NK-92 (cell line): ENCODE measurements around the gene SLC25A47.
"Not testable (repeated sequence)": the region's sequence is repeated elsewhere in the genome, so short reads cannot be mapped to it uniquely, and the experiment has no call there.

Experiments used
- DNase-seq: peaks from one replicate; lab custom pipeline; 2025; ENCODE audit not compliant: unreplicated experiment; lab: John Stamatoyannopoulos, UW

The SLC25A47 gene

DNA sequence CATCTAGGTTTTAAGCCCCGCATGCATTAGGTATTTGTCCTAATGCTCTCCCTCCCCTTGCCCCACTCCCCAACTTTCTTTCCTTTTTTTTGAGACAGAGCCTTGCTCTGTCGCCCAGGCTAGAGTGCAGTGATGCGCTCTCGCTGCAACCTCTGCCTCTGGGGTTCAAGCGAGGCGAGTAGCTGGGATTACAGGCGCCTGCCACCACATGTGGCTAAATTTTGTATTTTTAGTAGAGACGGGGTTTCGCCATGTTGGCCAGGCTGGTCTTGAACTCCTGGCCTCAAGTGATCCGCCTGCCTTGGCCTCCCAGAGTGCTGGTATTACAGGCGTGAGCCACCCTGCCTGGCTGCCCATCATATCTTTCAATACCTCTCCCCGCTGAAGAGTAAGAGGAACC lies 19.7 kb downstream of the SLC25A47 start:
- not testable (repeated sequence) for DNase-seq

DNA sequence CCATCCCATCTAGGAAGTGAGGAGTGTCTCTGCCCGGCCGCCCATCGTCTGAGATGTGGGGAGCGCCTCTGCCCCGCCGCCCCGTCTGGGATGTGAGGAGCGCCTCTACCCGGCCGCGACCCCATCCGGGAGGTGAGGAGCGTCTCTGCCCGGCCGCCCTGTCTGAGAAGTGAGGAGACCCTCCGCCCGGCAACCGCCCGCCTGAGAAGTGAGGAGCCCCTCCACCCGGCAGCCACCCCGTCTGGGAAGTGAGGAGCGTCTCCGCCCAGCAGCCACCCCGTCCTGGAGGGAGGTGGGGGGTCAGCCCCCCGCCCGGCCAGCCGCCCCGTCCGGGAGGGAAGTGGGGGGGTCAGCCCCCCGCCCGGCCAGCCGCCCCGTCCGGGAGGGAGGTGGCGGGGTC lies 21.5 kb downstream of the SLC25A47 start:
- not testable (repeated sequence) for DNase-seq

DNA sequence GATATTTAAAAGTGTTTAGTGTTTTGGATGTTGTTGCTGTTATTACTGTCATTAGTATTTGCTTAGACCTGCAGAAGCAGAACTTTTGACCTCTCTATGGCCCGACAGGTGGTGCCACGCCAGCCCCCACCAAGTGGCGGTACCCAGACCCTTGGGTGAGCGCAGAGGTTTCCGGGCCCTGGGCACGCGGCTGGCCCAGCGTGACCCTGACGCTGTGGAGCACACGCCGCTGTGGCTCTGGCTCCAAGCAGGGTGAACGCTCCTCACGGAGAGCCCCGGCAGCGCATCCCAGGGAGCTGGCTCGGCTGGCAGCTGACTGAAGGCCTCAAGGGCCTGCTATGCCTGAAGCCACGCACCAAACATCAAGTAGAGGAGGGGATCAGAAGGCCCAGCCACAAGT lies 22.6 kb downstream of the SLC25A47 start:
- DNase-seq, result no peak

DNA sequence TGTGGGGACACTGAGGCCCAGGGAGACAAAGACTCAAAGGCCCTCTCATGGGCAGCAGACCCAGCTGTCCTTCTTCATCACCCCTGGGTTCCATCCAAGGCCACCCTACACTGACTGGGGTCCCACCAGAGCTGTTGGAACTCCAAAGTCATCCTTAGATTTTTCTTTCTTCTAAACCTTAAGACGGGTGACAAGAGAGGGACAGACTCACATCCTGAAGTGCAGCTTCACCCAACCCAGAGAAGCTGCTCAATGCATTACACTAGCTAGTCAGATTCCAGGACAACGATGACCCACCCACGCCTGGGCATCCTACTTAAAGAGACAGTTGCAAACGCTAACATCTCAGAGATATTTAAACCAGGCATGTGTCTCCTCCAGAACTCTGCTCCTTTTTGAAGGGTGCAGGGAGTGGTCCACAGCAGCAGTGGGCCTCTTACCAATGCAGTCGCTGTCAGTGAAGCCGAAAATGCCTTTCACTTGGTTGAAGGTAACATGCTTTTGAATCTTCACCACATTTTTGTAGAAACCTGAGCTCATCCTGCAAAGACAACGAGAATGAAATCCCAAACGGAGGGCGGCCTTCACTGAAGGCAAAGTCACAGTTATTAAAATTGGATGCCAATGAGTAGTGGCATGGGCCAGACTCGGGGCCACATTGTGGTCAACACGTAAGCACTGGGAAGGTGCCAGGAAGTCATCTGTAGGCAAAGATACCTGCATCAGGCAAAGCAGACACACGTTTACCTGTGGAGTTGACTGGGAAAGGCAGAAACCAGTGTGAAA lies 23.4 kb downstream of the SLC25A47 start:
- no peak for DNase-seq

DNA sequence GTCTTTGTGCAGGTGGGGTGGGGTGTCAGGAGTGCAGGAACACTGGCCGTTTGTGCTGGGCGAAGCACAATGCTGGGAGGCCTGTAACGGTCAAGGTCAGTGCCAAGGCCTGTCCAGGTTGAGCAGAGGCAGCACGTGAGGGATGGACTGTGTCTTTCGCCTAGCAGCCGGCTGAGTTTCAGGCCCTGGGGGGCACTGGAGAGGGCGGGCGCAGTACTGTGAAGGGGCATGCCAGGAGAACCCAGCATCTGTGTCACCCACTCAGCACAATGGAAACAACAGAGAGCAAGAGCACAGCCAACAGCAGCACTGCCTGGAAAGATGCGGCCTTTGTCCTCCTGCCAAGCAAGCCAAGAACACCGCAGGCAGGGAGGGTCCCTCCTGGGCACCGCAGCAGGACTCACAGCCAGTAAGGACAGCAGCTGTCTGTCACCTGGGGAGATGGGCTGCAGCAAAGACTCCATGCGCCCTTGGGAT lies 25.2 kb downstream of the SLC25A47 start:
- DNase-seq, result no peak

DNA sequence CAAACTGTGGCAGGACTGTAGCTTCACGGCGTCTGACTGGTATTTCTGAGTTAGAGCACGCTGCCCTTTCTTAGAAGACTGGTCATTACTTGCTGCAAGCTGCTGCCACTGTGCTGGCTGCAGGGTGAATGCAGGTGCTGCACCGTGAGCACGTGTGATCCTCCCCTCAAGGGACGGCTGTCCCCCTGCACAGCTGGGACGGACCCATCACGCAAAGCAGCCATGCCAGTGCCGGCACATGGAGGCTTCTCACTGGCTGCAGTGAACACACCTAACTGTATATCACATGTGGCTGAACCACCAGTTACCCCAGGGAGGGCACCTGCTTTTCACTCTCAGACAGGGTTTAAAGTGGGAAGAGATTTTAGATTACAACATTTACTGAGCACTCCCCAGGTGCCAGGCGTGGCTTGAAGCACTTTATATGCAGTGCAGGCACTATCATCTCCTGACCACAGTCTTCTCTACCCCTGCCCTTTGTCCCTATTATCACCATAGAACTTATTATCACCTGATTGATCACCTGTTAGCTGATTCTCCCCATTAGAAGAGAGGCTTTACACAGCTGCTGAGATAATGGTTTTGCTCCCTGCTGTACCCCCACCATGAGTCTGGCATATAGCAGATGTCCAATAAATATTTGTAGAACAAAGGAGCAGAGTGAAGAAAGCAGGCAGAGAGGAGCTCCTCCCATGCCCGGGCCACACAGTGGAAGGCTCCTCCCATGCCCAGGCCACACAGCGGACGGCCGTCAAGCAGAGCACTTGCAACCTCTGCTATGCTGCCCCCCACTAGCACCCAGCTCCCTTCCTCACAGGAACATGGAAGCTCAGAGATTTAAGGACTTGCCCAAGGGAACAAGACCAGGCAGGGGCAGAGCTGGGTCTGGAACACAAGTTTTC lies 25.9 kb downstream of the SLC25A47 start:
- no peak for DNase-seq

DNA sequence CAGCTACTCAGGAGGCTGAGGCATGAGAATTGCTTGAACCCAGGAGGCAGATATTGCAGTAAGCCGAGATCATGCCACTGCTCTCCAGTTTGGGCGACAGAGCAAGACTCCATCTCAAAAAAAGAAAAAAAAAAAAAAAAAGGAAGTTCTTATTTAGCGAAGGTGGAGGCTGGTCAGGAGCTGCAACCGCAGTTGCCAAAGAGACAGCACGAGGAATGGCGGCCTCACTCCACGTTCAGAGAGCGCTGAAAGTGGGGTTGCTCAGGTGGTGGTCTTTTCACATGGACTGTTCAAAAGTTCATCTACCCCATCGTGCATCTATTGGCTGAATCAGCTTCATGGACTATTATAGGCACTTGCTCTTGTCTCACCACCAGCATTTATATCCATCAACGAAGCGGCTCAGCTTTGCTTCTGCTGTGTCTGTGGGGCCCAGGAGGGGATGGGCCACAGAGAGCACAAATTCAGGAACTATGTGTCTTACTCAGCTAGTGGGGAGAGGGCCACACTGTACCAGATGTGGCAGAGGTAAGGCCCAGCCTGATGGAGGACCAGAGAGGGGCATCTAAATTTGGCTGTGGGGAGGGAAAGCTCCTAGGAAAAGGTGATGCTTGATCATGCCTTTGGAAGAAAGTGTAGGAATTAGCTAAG lies 27.3 kb downstream of the SLC25A47 start:
- DNase-seq, result no peak

DNA sequence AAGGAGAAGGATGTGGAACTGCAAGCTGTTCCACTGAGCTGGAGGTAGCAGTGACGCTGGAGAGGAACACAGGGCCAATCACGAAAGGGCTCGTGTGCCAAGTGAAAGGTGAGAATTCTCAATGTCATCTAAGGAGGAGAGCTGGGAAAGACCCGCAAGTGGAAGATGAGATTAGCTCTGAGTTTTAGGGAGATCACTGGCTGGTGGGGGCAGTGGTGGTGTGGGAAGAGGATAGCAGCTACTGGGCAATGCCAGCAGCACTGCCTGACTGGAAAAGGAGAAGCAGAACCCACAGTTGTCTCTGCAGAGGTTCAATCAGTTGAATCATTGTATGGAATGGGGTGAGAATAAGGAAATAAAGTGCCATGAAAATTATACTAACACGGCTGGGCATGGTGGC lies 27.8 kb downstream of the SLC25A47 start:
- DNase-seq, result no peak

DNA sequence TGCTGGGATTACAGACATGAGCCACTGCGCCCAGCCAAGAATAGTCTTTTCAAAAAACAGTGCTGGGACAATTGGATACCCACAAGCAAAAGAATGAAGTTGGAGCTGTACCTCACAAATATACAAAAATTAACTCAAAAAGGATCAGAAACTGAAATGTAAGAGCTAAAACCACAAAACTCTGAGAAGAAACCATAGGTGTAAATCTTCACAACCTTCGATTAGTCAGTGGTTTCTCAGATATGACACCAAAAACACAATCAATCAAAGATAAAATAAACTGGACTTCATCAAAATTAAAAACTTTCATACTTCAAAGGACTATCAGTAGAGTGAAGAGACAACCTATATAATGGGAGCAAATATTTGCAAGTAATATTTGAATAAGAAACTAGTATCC lies 35.3 kb downstream of the SLC25A47 start:
- no peak for DNase-seq

DNA sequence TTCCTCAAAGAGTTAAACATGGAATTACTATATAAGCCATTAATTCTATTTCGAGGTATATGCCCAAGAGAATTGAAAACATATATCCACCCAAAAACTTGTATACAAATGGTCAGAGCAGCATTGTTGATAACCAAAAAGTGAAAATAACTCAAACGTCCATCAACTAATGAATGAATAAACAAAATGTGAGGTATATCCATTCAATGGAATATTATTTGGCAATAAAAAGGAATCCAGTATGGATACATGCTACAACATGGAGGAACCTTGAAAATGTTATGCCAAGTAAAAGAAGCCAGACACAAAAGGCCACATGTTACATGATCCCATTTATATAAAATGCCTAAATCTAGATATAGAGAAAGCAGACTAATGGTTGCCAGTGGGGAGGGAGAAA lies 36.0 kb downstream of the SLC25A47 start:
- DNase-seq, result no peak

DNA sequence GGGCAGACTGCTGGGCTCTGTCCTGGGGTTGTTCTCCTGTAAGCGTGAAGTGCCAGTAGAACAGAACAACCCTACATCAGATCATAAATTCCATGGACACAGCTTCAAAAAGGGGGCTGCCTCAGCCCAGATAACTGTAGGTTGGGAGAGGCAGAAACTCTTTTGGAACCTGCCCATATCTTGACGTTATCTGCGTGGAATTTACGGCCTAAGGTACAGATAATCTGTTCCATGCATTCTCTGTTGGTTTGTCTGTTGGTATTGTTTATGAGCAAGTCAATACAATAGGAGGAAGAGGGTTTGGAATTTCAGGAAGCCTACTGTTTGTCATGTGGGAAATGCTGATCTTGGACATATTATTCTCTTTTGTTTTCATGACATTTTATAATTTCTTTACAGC lies 36.7 kb downstream of the SLC25A47 start:
- no peak for DNase-seq

DNA sequence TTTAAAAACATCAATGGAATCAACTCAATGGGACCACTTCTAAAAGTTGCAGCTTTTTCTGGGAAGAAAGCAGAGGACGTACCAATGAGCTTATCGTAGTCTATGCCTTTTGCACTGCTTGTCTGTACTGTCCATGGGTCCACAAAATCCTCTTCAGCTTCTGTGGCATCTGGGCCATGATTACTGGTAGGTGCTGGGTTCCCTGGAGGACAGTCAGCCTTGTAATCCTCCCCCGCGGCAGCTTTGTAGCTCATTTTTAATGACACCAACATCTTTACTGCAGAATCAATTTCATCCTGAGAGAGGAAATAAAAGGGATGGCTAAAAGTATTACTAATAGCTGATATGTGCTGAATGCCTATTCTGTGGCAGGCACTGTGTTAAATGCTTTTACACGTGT lies 38.5 kb downstream of the SLC25A47 start:
- DNase-seq, result no peak

DNA sequence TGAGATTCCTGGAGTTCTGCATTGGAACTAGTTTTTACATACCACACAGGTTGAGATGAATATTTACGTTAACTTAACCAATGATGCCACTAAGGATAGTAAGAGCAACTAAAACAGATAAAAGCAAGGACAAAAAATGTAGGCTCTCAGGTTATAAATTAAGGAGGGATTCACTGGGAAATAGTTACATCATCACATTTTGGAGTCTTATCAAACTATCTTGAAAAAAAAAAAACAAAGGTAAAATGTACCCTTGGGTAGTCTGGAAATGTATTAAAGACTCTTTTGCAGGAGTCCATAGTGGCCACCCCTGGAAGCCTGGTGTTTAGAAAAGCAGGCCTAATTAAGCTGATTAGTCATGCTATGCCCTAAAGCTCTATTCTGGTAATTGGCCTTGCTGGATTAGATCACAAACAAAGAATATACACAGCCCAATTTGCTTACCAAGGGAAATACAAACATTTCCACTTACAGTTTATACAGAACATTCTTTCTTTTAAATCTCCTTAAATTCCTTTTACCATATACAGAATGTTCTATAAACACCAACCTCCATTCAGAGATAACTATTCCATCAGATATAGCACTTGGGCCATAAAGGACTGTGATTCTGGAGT lies 39.3 kb downstream of the SLC25A47 start:
- DNase-seq, result no peak

DNA sequence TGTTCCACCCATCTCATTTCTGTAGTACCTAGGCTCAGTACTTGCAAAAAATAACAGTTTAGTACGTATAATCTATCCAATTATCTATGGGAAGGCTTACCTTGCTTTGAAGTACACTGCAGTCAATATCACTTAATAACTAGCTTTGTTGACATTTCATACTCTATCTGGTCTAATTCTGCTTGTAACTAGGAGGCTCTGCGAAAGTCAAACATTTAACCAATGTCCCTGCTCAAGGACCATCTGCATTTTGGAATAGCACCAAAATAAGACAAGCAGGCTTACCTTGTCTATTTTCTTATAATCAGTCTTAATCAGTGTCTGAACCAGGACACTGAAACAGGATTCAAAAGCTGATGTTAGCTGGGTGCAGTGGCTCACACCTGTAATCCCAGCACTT lies 39.9 kb downstream of the SLC25A47 start:
- no peak for DNase-seq

DNA sequence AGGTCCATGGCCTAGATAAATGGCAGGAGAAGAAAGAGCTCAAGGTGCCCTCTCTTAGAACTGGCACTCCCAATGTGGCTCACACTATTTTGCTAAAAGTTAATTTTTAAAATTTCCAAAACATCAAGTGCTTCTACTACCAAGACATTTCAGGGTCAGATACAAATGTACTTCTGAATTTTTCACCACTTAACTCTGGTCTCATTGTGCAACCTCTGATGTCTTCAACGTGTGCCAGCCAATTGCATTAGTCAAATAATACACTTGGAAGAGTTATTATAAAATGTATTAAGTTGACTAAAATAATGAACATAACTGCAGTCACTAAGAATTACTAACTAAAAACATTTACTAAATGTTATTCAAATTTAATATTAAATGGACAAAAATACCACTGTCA lies 41.3 kb downstream of the SLC25A47 start:
- no peak for DNase-seq

DNA sequence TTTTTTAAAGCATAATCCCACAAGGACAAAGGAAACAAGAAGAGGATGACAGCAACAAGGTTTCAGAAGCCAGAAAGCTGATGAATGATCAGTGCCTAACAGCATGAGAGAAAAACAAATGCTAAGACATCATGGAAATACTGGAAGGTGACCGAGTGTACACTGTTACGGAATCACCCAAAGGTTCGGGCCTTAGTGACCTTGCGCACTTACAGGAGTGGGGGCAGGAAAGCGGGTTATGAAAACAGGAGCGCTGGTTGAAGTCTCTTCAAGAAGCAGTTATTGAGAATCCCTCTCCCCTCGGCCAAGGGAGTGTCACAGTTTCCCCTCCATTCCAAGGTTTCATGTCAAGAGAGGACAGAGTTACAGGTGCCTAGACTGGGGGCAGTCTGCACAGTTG lies 42.6 kb downstream of the SLC25A47 start:
- no peak for DNase-seq

DNA sequence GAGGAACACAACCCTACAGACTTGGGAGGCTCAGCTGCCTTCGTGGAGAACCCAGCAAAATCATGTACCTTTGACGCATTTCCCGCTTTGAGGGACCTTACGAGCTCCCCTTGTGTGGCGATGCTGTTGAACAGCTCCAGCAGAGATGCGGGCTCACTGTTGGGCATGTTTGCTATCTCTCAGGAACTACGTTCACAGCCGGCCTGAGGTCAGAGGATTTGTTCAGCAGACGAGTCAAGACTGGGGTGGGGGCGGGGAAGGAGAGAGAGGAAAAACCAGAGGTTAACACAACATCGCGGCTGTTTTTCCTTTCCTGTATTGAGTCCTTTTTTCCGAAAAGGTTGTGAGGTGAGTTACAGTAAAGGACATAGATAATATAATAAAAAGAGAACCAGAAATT lies 45.9 kb downstream of the SLC25A47 start:
- no peak for DNase-seq

DNA sequence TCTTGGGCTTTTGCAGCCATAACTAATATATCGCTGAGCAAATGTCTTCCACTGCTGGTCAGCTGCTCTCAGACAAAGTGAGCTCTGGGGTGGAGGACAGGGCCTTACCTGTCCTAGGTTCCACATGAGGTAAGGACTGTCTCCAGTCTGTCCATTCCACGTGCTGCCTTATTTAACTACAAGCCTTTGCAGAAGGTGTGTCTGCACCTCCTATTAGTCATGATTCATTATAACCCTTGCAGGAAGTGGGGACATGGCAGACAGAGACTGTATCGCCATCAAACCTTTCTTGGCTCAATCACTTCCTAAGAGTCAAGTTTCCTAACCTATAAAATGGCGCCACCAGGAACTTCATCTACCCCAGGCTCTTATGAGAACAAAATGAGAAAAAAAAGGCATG lies 46.9 kb downstream of the SLC25A47 start:
- DNase-seq, result no peak

DNA sequence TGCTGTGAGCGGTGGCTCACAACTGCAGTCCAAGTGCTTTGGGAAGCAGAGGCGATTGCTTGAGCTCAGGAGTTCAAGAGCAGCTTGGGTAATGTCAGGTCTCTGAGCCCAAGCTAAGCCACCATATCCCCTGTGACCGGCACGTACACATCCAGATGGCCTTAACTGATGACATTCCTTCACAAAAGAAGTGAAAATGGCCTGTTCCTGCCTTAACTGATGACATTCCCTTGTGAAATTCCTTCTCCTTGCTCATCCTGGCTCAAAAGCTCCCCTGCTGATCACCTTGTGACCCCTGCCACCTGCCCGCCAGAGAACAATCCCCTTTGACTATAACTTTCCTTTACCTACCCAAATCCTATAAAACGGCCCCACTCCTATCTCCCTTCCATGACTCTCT lies 48.6 kb downstream of the SLC25A47 start:
- no peak for DNase-seq

DNA sequence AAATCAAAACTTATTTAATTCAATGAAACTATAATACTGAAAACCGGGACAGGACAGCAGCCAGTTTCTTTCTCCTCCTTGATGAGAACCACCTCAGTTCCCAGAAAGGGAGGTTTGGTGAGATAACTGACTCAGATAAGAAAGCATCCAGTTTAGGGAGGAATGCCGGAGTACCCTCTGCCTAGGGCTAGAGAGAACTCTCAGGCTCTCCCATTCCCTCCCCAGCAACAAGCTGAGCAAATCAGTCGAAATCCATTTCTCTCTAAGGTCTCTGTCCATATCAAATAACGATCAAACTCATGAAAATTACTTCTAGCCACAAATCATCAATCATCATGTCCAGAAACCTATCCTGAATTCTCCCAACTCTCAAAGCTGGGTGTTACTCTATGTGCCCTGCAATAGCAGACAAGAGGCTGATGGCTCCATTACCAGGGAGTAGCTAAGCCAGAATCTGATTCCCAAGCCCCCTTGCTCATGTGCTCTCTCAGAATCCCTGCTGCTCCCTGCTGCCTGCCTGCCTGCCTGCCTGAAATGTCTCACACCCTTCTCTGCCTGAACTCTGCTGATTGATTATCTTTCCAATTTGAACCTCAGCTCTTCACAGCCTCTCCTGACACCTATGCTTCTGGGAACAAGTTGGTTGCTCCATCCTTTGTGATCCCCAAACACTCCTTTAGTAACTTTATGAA lies 49.4 kb downstream of the SLC25A47 start:
- no peak for DNase-seq

DNA sequence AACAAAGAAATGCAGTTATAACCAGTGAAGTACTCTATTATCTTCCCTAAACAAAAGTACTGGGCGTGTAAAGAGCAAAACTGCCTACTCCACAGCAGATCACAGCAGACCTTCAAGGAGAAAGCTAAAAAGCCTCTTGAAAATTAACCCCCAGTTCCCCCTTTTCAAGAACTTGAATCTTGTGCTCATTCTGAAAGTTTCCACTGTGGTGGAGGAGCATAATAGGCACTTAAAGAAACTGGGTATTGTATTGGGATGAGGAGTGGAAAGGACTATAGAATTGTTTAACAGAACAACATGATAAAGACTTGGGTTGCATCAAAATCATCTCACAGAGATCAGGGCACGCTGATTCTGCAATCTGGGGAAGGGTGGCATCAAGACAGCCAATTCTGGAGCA lies 51.1 kb downstream of the SLC25A47 start:
- DNase-seq, result no peak
